WTC11 (cell line): ENCODE data around the gene LAMTOR4. TPM values are rescaled to one million over a fixed set of nuclear protein-coding genes. Genes with fewer than 3 reads are reported as not detected.

Experiments used
- ATAC-seq: fragments of 200-7000 bp; cut with Tn5 transposase; 2 replicates; pipeline ENCODE4 v1.10.0; 2021; ENCODE audit warnings: mild to moderate bottlenecking, moderate library complexity
- CTCF ChIA-PET: fragments of 300-600 bp; sonication (Branson Sonifier 250); formaldehyde crosslinking; loops from one replicate; lab custom pipeline; 2021; ENCODE audit warnings: antibody characterized with exemption; lab: Charles Lee
- POLR2A ChIA-PET: fragments of 350-600 bp; sonication (Branson Sonifier 250); formaldehyde crosslinking; loops from one replicate; lab custom pipeline; 2021; ENCODE audit warnings: antibody characterized with exemption; lab: Charles Lee
- DNase-seq: peaks from one replicate; pipeline ENCODE4 v3.0.0; 2021; ENCODE audit warnings: low spot score
- H3K27ac Mint-ChIP-seq: 2 replicates; pipeline ENCODE4 v1.8.0; 2021; ENCODE audit warnings: mixed read lengths
- H3K27me3 Mint-ChIP-seq: 2 replicates; pipeline ENCODE4 v1.8.0; 2021; ENCODE audit warnings: low read depth, mild to moderate bottlenecking, moderate library complexity, mixed read lengths
- H3K36me3 Mint-ChIP-seq: 2 replicates; pipeline ENCODE4 v1.8.0; 2021; ENCODE audit warnings: mixed read lengths
- H3K4me1 Mint-ChIP-seq: 2 replicates; pipeline ENCODE4 v1.8.0; 2022; ENCODE audit warnings: mixed read lengths
- H3K4me3 Mint-ChIP-seq: 2 replicates; pipeline ENCODE4 v1.8.0; 2021; ENCODE audit warnings: mild to moderate bottlenecking, moderate library complexity, mixed read lengths
- H3K9me3 Mint-ChIP-seq: 2 replicates; pipeline ENCODE4 v1.8.0; 2021; ENCODE audit warnings: mixed read lengths
- CREB1 ChIP-seq: sonication (generic); formaldehyde crosslinking; IDR thresholded peaks from 2 replicates; pipeline ENCODE4 v1.8.0; 2023; ENCODE audit warnings: mild to moderate bottlenecking, missing genetic modification reagents
- CREM ChIP-seq: sonication (generic); formaldehyde crosslinking; IDR thresholded peaks from 2 replicates; pipeline ENCODE4 v1.8.1; 2022; ENCODE audit warnings: mild to moderate bottlenecking, missing genetic modification reagents, moderate library complexity
- ETV6 ChIP-seq: sonication (generic); formaldehyde crosslinking; IDR thresholded peaks from 2 replicates; pipeline ENCODE4 v1.8.1; 2022; ENCODE audit warnings: mild to moderate bottlenecking, missing genetic modification reagents
- SP1 ChIP-seq: sonication (generic); formaldehyde crosslinking; conservative IDR thresholded peaks from 2 replicates; pipeline ENCODE4 v1.8.1; 2022; ENCODE audit warnings: missing genetic modification reagents
- TEAD4 ChIP-seq: sonication (generic); formaldehyde crosslinking; IDR thresholded peaks from 2 replicates; pipeline ENCODE4 v1.8.0; 2022; ENCODE audit warnings: mild to moderate bottlenecking, missing genetic modification reagents
- ZBTB21 ChIP-seq: sonication (generic); formaldehyde crosslinking; IDR thresholded peaks from 2 replicates; pipeline ENCODE4 v1.8.1; 2023; ENCODE audit warnings: mild to moderate bottlenecking, missing genetic modification reagents, borderline replicate concordance
- ZNF138 ChIP-seq: sonication (generic); formaldehyde crosslinking; conservative IDR thresholded peaks from 2 replicates; pipeline ENCODE4 v1.8.1; 2022; ENCODE audit warnings: mild to moderate bottlenecking, moderate library complexity, missing genetic modification reagents
- ZNF219 ChIP-seq: sonication (generic); formaldehyde crosslinking; IDR thresholded peaks from 2 replicates; pipeline ENCODE4 v1.8.0; 2023; ENCODE audit warnings: missing genetic modification reagents, mild to moderate bottlenecking, borderline replicate concordance
- ZNF263 ChIP-seq: sonication (generic); formaldehyde crosslinking; IDR thresholded peaks from 2 replicates; pipeline ENCODE4 v1.8.1; 2022; ENCODE audit warnings: low read depth, mild to moderate bottlenecking, moderate library complexity, missing genetic modification reagents
- total RNA-seq: library from RNA; stranded (reverse); gene quantifications from 3 replicates; pipeline ENCODE4 v1.2.3, GENCODE V29; 2021
- TF ChIP-seq, protein P1 (sequence below): fragments of 250-450 bp; sonication (Bioruptor Pico); IDR thresholded peaks from 2 replicates; pipeline ENCODE4 v1.9.0; 2021; ENCODE audit warnings: mild to moderate bottlenecking, borderline replicate concordance
- TF ChIP-seq, protein P2 (sequence below): fragments of 250-450 bp; sonication (Bioruptor Pico); IDR thresholded peaks from 2 replicates; pipeline ENCODE4 v1.9.0; 2021; ENCODE audit warnings: mild to moderate bottlenecking
- TF ChIP-seq, protein P3 (sequence below): sonication (generic); formaldehyde crosslinking; IDR thresholded peaks from 2 replicates; pipeline ENCODE4 v1.8.0; 2022; ENCODE audit warnings: mild to moderate bottlenecking, missing genetic modification reagents
- TF ChIP-seq, protein P4 (sequence below): sonication (generic); formaldehyde crosslinking; IDR thresholded peaks from 2 replicates; pipeline ENCODE4 v1.8.1; 2022; ENCODE audit warnings: mild to moderate bottlenecking, missing genetic modification reagents, moderate library complexity, borderline replicate concordance
- TF ChIP-seq, protein P5 (sequence below): sonication (generic); formaldehyde crosslinking; IDR thresholded peaks from 2 replicates; pipeline ENCODE4 v1.8.0; 2022; ENCODE audit warnings: mild to moderate bottlenecking, missing genetic modification reagents
- TF ChIP-seq, protein P6 (sequence below): sonication (generic); formaldehyde crosslinking; conservative IDR thresholded peaks from 2 replicates; pipeline ENCODE4 v1.8.1; 2022; ENCODE audit warnings: mild to moderate bottlenecking, missing genetic modification reagents
- TF ChIP-seq, protein P7 (sequence below): sonication (generic); formaldehyde crosslinking; IDR thresholded peaks from 2 replicates; pipeline ENCODE4 v1.8.1; 2023; ENCODE audit warnings: mild to moderate bottlenecking, missing genetic modification reagents, moderate library complexity
- TF ChIP-seq, protein P8 (sequence below): sonication (generic); formaldehyde crosslinking; IDR thresholded peaks from 2 replicates; pipeline ENCODE4 v1.8.0; 2022; ENCODE audit warnings: mild to moderate bottlenecking, missing genetic modification reagents

Gene LAMTOR4
- total RNA-seq, 1 experiment from 2014 or later = 199 TPM

DNA sequence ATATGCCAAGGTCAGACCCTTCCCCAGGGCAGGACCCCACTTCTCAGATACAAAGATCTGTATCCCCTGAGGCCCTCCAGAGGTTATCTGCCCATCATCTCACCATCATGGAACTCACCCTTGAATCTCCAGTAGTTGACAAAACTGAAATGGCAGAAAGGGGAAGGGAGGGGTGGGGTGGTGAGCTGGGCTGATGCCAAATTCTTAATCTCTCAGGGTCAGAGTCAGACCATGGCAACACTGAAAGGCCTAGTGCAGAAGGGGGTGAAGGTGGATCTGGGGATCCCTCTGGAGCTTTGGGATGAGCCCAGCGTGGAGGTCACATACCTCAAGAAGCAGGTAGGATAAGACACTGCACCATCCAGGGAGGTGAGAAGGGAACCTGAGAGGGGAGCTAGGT lies 26.1 kb upstream of the LAMTOR4 start (continued):
- TF ChIP-seq, protein P1, sequence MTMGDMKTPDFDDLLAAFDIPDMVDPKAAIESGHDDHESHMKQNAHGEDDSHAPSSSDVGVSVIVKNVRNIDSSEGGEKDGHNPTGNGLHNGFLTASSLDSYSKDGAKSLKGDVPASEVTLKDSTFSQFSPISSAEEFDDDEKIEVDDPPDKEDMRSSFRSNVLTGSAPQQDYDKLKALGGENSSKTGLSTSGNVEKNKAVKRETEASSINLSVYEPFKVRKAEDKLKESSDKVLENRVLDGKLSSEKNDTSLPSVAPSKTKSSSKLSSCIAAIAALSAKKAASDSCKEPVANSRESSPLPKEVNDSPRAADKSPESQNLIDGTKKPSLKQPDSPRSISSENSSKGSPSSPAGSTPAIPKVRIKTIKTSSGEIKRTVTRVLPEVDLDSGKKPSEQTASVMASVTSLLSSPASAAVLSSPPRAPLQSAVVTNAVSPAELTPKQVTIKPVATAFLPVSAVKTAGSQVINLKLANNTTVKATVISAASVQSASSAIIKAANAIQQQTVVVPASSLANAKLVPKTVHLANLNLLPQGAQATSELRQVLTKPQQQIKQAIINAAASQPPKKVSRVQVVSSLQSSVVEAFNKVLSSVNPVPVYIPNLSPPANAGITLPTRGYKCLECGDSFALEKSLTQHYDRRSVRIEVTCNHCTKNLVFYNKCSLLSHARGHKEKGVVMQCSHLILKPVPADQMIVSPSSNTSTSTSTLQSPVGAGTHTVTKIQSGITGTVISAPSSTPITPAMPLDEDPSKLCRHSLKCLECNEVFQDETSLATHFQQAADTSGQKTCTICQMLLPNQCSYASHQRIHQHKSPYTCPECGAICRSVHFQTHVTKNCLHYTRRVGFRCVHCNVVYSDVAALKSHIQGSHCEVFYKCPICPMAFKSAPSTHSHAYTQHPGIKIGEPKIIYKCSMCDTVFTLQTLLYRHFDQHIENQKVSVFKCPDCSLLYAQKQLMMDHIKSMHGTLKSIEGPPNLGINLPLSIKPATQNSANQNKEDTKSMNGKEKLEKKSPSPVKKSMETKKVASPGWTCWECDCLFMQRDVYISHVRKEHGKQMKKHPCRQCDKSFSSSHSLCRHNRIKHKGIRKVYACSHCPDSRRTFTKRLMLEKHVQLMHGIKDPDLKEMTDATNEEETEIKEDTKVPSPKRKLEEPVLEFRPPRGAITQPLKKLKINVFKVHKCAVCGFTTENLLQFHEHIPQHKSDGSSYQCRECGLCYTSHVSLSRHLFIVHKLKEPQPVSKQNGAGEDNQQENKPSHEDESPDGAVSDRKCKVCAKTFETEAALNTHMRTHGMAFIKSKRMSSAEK (CRISPR knock-in tag) = no peak
- TF ChIP-seq, protein P2, sequence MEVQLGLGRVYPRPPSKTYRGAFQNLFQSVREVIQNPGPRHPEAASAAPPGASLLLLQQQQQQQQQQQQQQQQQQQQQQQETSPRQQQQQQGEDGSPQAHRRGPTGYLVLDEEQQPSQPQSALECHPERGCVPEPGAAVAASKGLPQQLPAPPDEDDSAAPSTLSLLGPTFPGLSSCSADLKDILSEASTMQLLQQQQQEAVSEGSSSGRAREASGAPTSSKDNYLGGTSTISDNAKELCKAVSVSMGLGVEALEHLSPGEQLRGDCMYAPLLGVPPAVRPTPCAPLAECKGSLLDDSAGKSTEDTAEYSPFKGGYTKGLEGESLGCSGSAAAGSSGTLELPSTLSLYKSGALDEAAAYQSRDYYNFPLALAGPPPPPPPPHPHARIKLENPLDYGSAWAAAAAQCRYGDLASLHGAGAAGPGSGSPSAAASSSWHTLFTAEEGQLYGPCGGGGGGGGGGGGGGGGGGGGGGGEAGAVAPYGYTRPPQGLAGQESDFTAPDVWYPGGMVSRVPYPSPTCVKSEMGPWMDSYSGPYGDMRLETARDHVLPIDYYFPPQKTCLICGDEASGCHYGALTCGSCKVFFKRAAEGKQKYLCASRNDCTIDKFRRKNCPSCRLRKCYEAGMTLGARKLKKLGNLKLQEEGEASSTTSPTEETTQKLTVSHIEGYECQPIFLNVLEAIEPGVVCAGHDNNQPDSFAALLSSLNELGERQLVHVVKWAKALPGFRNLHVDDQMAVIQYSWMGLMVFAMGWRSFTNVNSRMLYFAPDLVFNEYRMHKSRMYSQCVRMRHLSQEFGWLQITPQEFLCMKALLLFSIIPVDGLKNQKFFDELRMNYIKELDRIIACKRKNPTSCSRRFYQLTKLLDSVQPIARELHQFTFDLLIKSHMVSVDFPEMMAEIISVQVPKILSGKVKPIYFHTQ (CRISPR knock-in tag) = no peak
- TF ChIP-seq ZNF263 (CRISPR knock-in tag) (no peak), ZNF219 (CRISPR knock-in tag) (no peak), CREM (CRISPR knock-in tag) (no peak), ZBTB21 (CRISPR knock-in tag) (no peak), CREB1 (CRISPR knock-in tag) (no peak)
- TF ChIP-seq, protein P3, sequence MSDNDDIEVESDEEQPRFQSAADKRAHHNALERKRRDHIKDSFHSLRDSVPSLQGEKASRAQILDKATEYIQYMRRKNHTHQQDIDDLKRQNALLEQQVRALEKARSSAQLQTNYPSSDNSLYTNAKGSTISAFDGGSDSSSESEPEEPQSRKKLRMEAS (CRISPR knock-in tag) = no peak
- TF ChIP-seq, protein P4, sequence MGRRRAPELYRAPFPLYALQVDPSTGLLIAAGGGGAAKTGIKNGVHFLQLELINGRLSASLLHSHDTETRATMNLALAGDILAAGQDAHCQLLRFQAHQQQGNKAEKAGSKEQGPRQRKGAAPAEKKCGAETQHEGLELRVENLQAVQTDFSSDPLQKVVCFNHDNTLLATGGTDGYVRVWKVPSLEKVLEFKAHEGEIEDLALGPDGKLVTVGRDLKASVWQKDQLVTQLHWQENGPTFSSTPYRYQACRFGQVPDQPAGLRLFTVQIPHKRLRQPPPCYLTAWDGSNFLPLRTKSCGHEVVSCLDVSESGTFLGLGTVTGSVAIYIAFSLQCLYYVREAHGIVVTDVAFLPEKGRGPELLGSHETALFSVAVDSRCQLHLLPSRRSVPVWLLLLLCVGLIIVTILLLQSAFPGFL = no peak
- TF ChIP-seq, protein P5, sequence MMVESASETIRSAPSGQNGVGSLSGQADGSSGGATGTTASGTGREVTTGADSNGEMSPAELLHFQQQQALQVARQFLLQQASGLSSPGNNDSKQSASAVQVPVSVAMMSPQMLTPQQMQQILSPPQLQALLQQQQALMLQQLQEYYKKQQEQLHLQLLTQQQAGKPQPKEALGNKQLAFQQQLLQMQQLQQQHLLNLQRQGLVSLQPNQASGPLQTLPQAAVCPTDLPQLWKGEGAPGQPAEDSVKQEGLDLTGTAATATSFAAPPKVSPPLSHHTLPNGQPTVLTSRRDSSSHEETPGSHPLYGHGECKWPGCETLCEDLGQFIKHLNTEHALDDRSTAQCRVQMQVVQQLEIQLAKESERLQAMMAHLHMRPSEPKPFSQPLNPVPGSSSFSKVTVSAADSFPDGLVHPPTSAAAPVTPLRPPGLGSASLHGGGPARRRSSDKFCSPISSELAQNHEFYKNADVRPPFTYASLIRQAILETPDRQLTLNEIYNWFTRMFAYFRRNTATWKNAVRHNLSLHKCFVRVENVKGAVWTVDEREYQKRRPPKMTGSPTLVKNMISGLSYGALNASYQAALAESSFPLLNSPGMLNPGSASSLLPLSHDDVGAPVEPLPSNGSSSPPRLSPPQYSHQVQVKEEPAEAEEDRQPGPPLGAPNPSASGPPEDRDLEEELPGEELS = no peak
- TF ChIP-seq, protein P6, sequence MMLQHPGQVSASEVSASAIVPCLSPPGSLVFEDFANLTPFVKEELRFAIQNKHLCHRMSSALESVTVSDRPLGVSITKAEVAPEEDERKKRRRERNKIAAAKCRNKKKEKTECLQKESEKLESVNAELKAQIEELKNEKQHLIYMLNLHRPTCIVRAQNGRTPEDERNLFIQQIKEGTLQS = no peak

DNA sequence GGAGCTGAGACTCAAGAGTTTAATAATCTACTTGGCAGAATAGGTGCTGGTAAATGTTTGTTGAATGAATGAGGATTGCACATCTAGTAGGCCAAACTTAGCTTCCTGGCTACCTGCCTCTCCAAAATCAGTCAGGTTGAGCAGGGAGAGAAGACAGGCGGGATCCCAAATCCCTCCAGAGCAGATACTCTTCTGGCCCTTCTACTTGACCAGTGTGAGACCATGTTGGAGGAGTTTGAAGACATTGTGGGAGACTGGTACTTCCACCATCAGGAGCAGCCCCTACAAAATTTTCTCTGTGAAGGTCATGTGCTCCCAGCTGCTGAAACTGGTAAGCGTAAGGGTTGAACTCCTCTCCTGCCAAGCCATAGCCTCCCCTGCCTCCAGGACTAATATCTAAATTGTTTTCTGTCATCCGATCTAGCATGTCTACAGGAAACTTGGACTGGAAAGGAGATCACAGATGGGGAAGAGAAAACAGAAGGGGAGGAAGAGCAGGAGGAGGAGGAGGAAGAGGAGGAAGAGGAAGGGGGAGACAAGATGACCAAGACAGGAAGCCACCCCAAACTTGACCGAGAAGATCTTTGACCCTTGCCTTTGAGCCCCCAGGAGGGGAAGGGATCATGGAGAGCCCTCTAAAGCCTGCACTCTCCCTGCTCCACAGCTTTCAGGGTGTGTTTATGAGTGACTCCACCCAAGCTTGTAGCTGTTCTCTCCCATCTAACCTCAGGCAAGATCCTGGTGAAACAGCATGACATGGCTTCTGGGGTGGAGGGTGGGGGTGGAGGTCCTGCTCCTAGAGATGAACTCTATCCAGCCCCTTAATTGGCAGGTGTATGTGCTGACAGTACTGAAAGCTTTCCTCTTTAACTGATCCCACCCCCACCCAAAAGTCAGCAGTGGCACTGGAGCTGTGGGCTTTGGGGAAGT lies 24.2 kb upstream of the LAMTOR4 start:
- ATAC-seq (no peak), DNase-seq (no peak)
- peaks cover 2% of the 10 kb centered on the region; the same call in 1 of the 2 replicates for H3K36me3 Mint-ChIP-seq
- no peaks in the 10 kb centered on the region for H3K9me3 Mint-ChIP-seq
- peaks cover 26% of the 10 kb centered on the region for H3K4me1 Mint-ChIP-seq
- ChIA-PET POLR2A (interaction anchor here (1.5 to 2.3 kb wide), 2 partner anchors 13 to 24 kb away, joined by 4 to 21 read pairs; partner anchors contain the start of genes AP4M1 and MCM7), CTCF (interaction anchor here (2.1 kb wide), 1 partner anchor 23 kb away, joined by 5 read pairs; the partner anchor contains the start of gene AP4M1)
- H3K27ac Mint-ChIP-seq = no peak overlapping the region
- H3K4me3 Mint-ChIP-seq = no peak overlapping the region; the same call in 1 of the 2 replicates
- peaks cover 12% of the 10 kb centered on the region for H3K27me3 Mint-ChIP-seq
- TF ChIP-seq TEAD4 (CRISPR knock-in tag) = no peak
- TF ChIP-seq, protein P2 (CRISPR knock-in tag) = no peak
- TF ChIP-seq ZNF138 = no peak
- TF ChIP-seq CREM (CRISPR knock-in tag) = no peak
- TF ChIP-seq, protein P7, sequence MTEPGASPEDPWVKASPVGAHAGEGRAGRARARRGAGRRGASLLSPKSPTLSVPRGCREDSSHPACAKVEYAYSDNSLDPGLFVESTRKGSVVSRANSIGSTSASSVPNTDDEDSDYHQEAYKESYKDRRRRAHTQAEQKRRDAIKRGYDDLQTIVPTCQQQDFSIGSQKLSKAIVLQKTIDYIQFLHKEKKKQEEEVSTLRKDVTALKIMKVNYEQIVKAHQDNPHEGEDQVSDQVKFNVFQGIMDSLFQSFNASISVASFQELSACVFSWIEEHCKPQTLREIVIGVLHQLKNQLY = no peak
- no peak for TF ChIP-seq SP1 (CRISPR knock-in tag)
- TF ChIP-seq ETV6 (CRISPR knock-in tag) = no peak
- TF ChIP-seq, protein P8, sequence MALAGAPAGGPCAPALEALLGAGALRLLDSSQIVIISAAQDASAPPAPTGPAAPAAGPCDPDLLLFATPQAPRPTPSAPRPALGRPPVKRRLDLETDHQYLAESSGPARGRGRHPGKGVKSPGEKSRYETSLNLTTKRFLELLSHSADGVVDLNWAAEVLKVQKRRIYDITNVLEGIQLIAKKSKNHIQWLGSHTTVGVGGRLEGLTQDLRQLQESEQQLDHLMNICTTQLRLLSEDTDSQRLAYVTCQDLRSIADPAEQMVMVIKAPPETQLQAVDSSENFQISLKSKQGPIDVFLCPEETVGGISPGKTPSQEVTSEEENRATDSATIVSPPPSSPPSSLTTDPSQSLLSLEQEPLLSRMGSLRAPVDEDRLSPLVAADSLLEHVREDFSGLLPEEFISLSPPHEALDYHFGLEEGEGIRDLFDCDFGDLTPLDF (CRISPR knock-in tag) = no peak
